ENCODE measurements around the gene PROS1. TPM values are rescaled to one million over a fixed set of nuclear protein-coding genes. Genes with fewer than 3 reads are reported as not detected.

The PROS1 gene
- total RNA-seq, 1 experiment from 2014 or later: 1.3 TPM

DNA sequence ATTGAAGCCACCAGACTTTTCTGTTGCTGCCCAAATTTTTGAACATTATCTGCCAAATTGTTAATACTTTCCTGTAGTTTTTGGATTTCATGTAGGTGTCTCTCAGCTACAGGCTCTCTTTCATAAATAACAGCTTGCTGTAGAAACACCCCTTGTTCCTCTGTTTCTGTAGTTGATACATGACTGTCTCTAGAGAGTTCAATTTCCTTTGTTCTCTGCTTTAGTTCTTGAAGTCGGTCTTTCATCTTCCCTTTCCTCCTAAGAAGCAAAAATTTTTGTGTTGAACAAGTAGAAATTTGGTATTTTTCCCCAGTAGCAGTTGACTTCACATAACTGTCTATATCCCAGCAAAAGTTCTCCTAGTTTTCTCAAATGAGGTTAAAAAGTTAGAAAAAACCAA is 41.3 kb upstream of the PROS1 start:
- H3K27ac ChIP-seq (ENCODE audit: insufficient read length, low read depth, low read length): no peak overlapping the region
- H3T11ph ChIP-seq (ENCODE audit: low read length): no peak overlapping the region
- Mint-ChIP-seq H3K27ac (no peak overlapping the region), H3K27me3 (ENCODE audit: low read depth) (no peaks in the 10 kb centered on the region), H3K4me3 (no peak overlapping the region), H3K9me3 (no peaks in the 10 kb centered on the region; a peak in 1 of 5 replicates), H3K36me3 (ENCODE audit: insufficient read depth in 1 of 3, low read depth in 3 of 3) (peaks cover 0 to 2% (median 0%) of the 10 kb centered on the region in 3 experiments; a peak in 1 of 7 replicates), H3K4me1 (no peaks in the 10 kb centered on the region)
- H2BK20ac ChIP-seq (ENCODE audit: low read depth, low read length, poor library complexity, severe bottlenecking): no peak overlapping the region
- H2AFZ ChIP-seq (ENCODE audit: low read length): no peak overlapping the region
- H3K4ac ChIP-seq (ENCODE audit: low read depth, low read length): no peak overlapping the region
- H2BK5ac ChIP-seq (ENCODE audit: insufficient read length, low read length): no peak overlapping the region
- no peaks in the 10 kb centered on the region for H3K79me1 ChIP-seq (ENCODE audit: insufficient read depth, low read depth, low read length, poor library complexity, severe bottlenecking)
- H4K8ac ChIP-seq (replicated peaks; ENCODE audit: insufficient read length, low read depth, low read length): no peak overlapping the region
- no peaks in the 10 kb centered on the region for H3K23me2 ChIP-seq (ENCODE audit: insufficient read length, low read depth, low read length, poor library complexity, severe bottlenecking)
- H4K5ac ChIP-seq (ENCODE audit: insufficient read length, low read depth, low read length): no peak overlapping the region
- no peak overlapping the region for H2AK5ac ChIP-seq (ENCODE audit: insufficient read length, low read length)
- no peaks in the 10 kb centered on the region for H3K9me3 ChIP-seq (ENCODE audit: control insufficient read depth, low read depth, low read length)
- H3K23ac ChIP-seq (ENCODE audit: insufficient read length, low read depth, low read length): no peak overlapping the region
- no peak for TF ChIP-seq CTCF (conservative IDR thresholded peaks at IDR 0.05)
- no peak overlapping the region for H3K18ac ChIP-seq (ENCODE audit: insufficient read length, low read depth, low read length)
- no peak overlapping the region for H2BK15ac ChIP-seq (ENCODE audit: low read depth, low read length)
- H3K9ac ChIP-seq (ENCODE audit: extremely low read depth, insufficient read length, low read length): no peak overlapping the region
- no peak overlapping the region for H3K14ac ChIP-seq (ENCODE audit: insufficient read depth, low read length)
- no peak overlapping the region for H3K56ac ChIP-seq (ENCODE audit: insufficient read length, low read depth, low read length)
- no peak overlapping the region for H2BK12ac ChIP-seq (ENCODE audit: insufficient read length, low read depth, low read length)
- WGBS (ENCODE audit: extremely low coverage, insufficient read length, low lambda C conversion rate): no CpG with 5 or more reads among the region's 1 CpG
- H4K20me1 ChIP-seq (ENCODE audit: control insufficient read depth, insufficient read depth, insufficient read length): no peaks in the 10 kb centered on the region
- no peak overlapping the region for H3K4me2 ChIP-seq (ENCODE audit: insufficient read depth, insufficient read length, low read length)
- no peak overlapping the region for H2BK120ac ChIP-seq (ENCODE audit: low read depth, low read length, poor library complexity, severe bottlenecking)
- no peaks in the 10 kb centered on the region for H3K27me3 ChIP-seq (ENCODE audit: insufficient read depth, low read length)
- no peak overlapping the region for H4K91ac ChIP-seq (ENCODE audit: insufficient read length, low read depth, low read length)
- no peak for DNase-seq
- no peaks in the 10 kb centered on the region for H3K79me2 ChIP-seq (ENCODE audit: insufficient read depth, low read length)
- H3K4me1 ChIP-seq (ENCODE audit: insufficient read depth, low read length): no peaks in the 10 kb centered on the region

Data from H9 (cell line).